Left ventricle myocardium superior (tissue), 1 donor: ENCODE data around the gene VIL1. TPM values are rescaled to one million over a fixed set of nuclear protein-coding genes. Genes with fewer than 3 reads are reported as not detected.

Source experiments
- ATAC-seq: fragments of 200-7000 bp; cut with Tn5 transposase; one replicate; pipeline ENCODE4 v1.9.1; 2020; ENCODE audit warnings: mild to moderate bottlenecking, moderate library complexity
- DNase-seq: peaks from one replicate; pipeline ENCODE4 v3.0.0-alpha.2; 2020
- intact Hi-C: fragments of 100-400 bp; cut with micrococcal nuclease; formaldehyde crosslinking; loops from one replicate; pipeline ENCODE4 v1.11.0; 2022
- total RNA-seq: library from RNA; stranded (reverse); fragmentation: NEBNext Ultra II Directional; extraction: Animal tissue kit (Norgen Biotek cat#: 25700); gene quantifications from one replicate; pipeline ENCODE4 v1.2.1, GENCODE V29; 2021
- donor health status: DM: no; HTN: yes; CAD: no; lungs with severe emphysema.

VIL1 gene
- total RNA-seq, 1 donor from 2014 or later: not detected

- intact Hi-C loops: no loop called here
- ATAC-seq (no peak), DNase-seq (no peak)
These were observed 15.1 kb upstream of the VIL1 start for GRCh38 chr2:218403810-218404209.

- DNase-seq (peak; percentile 43), ATAC-seq (no peak)
- intact Hi-C loops: no loop called here
These were observed 14.4 kb upstream of the VIL1 start for GRCh38 chr2:218404351-218405085.

- intact Hi-C loops: no loop called here
- ATAC-seq (no peak), DNase-seq (no peak)
These were observed 13.7 kb upstream of the VIL1 start for GRCh38 chr2:218405086-218405745.

GRCh38 chr2:218405746-218406208 is 13.1 kb upstream of the VIL1 start:
- peak; percentile 1 for ATAC-seq
- intact Hi-C loops: no loop called here
- peak; percentile 48 for DNase-seq

- intact Hi-C loops: no loop called here
- DNase-seq (peak; percentile 98), ATAC-seq (peak; percentile 88)
These were observed 12.5 kb upstream of the VIL1 start for GRCh38 chr2:218406209-218406948.

GRCh38 chr2:218406949-218407618 is 11.8 kb upstream of the VIL1 start:
- intact Hi-C loops: no loop called here
- ATAC-seq (peak; percentile 27), DNase-seq (peak; percentile 83)

- no peak for DNase-seq
- ATAC-seq: no peak
- intact Hi-C loops: no loop called here
These were observed 11.2 kb upstream of the VIL1 start for GRCh38 chr2:218407717-218408116.

- intact Hi-C loops: loop anchor here (10.0 kb wide), 1 partner anchor 46 kb away; no protein-coding TSS in a partner anchor
- ATAC-seq: no peak
- DNase-seq: no peak
These were observed 604 bp upstream of the VIL1 start for GRCh38 chr2:218418321-218418716.

GRCh38 chr2:218419630-218420216 is 800 bp downstream of the VIL1 start:
- DNase-seq (no peak), ATAC-seq (no peak)
- intact Hi-C loops: loop anchor here (10.0 kb wide), 1 partner anchor 45 kb away; no protein-coding TSS in a partner anchor

GRCh38 chr2:218421027-218421426 is 2.1 kb downstream of the VIL1 start:
- ATAC-seq: no peak
- intact Hi-C loops: no loop called here
- no peak for DNase-seq

GRCh38 chr2:218422403-218423086 is 3.6 kb downstream of the VIL1 start:
- DNase-seq (no peak), ATAC-seq (no peak)
- intact Hi-C loops: no loop called here

GRCh38 chr2:218423584-218423983 is 4.7 kb downstream of the VIL1 start:
- no peak for DNase-seq
- intact Hi-C loops: no loop called here
- no peak for ATAC-seq

- intact Hi-C loops: no loop called here
- no peak for ATAC-seq
- DNase-seq: no peak
These were observed 6.6 kb downstream of the VIL1 start for GRCh38 chr2:218425531-218425930.

- DNase-seq (no peak), ATAC-seq (no peak)
- intact Hi-C loops: no loop called here
These were observed 8.8 kb downstream of the VIL1 start for GRCh38 chr2:218427741-218428140.

GRCh38 chr2:218428846-218429558 is 10.1 kb downstream of the VIL1 start:
- intact Hi-C loops: no loop called here
- DNase-seq: no peak
- ATAC-seq: no peak

- DNase-seq: no peak
- intact Hi-C loops: no loop called here
- ATAC-seq: no peak
These were observed 11.2 kb downstream of the VIL1 start for GRCh38 chr2:218429911-218430692.

- ATAC-seq (no peak), DNase-seq (no peak)
These were observed 11.8 kb downstream of the VIL1 start for GRCh38 chr2:218430721-218431120.

More at GRCh38 chr2:218430721-218431120, 11.8 kb downstream of the VIL1 start:
- intact Hi-C loops: no loop called here
